ENCODE measurements around the gene LRRC7. TPM values are rescaled to one million over a fixed set of nuclear protein-coding genes. Genes with fewer than 3 reads are reported as not detected.
A peak's percentile ranks its signal among the peaks of the same experiment; 100 is the strongest.

Gene LRRC7
- total RNA-seq, 1 experiment from 2014 or later, result not detected

DNA sequence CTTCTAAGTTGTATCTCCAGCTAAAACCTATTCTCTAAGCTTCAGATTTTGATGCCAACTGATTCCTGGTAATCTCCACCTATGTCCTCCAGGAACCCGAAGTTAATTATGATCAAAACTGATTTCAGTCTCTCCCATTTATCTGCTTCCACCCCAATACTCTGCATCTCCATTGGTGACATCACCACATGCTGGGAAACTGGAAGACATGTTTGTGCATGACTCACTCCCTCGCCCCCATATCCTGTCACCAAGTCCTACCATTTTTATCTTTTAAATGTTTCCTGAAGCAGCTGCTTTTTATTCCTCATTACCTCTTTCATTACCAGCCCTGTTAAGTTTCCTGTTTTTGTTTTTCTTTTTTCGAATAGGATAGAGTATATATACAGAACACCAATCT is 409.2 kb downstream of the LRRC7 start:
- POLR2A ChIA-PET, result no interaction called here
- CTCF ChIA-PET, result no interaction called here
- intact Hi-C loops (cut with micrococcal nuclease; ENCODE audit: unreplicated experiment), result no loop called here

DNA sequence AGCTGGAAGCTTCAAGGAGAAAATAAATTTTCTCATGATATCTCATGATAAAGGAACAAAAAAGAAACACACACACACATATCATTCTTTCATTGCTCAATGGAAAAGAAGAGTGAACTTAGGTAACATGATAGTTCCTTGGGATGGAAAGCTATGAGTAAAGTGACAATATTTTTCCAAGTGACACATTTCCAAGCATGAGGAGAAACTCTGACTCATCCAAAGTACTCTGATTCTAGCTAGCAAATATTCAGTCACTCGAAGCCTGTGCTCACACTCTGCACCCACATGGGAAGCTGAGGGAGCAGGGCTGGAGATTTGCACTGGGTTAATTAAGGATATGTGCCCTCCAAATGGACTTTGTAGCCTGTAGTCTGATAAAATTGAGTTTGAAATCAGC is 415.3 kb downstream of the LRRC7 start:
- DNase-seq (ENCODE audit: low read depth, low spot score), result peak; percentile 17
- in situ Hi-C loops (cut with HindIII; ENCODE audit: low pct_unique_long_range_greater_than_20kb, low sequenced_read_pairs) (no loop called here), intact Hi-C loops (cut with micrococcal nuclease; ENCODE audit: unreplicated experiment) (no loop called here)
- H3K27ac ChIP-seq (ENCODE audit: low read length), result no peak overlapping the region
- no peak for ATAC-seq
- CTCF ChIA-PET, result no interaction called here
- TF ChIP-seq, protein P1, sequence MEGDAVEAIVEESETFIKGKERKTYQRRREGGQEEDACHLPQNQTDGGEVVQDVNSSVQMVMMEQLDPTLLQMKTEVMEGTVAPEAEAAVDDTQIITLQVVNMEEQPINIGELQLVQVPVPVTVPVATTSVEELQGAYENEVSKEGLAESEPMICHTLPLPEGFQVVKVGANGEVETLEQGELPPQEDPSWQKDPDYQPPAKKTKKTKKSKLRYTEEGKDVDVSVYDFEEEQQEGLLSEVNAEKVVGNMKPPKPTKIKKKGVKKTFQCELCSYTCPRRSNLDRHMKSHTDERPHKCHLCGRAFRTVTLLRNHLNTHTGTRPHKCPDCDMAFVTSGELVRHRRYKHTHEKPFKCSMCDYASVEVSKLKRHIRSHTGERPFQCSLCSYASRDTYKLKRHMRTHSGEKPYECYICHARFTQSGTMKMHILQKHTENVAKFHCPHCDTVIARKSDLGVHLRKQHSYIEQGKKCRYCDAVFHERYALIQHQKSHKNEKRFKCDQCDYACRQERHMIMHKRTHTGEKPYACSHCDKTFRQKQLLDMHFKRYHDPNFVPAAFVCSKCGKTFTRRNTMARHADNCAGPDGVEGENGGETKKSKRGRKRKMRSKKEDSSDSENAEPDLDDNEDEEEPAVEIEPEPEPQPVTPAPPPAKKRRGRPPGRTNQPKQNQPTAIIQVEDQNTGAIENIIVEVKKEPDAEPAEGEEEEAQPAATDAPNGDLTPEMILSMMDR (IDR thresholded peaks at IDR 0.05), result no peak
- H3K36me3 ChIP-seq (ENCODE audit: control insufficient read depth, insufficient read depth, low read length), result no peaks in the 10 kb centered on the region
- no peaks in the 10 kb centered on the region for H3K9me3 ChIP-seq (ENCODE audit: control insufficient read depth, insufficient read depth, low read depth, low read length)
- no peaks in the 10 kb centered on the region for H3K4me1 ChIP-seq (ENCODE audit: control insufficient read depth, insufficient read depth, low read length)
- no peaks in the 10 kb centered on the region for H3K27me3 ChIP-seq (ENCODE audit: control insufficient read depth, insufficient read depth, low read length)
- no TSS peak for BruUV-seq (replicated peaks)
- POLR2A ChIA-PET, result no interaction called here
- no peak overlapping the region for H3K4me3 ChIP-seq (ENCODE audit: low read depth in 2 of 2, low read length in 2 of 2)

More for the DNA sequence above, 409.2 kb downstream of the LRRC7 start:
- DNase-seq (ENCODE audit: low read depth, low spot score) (no peak), ATAC-seq (no peak)
- no peaks in the 10 kb centered on the region for H3K4me1 ChIP-seq (ENCODE audit: control insufficient read depth, insufficient read depth, low read length)
- H3K36me3 ChIP-seq (ENCODE audit: control insufficient read depth, insufficient read depth, low read length), result no peaks in the 10 kb centered on the region
- no peaks in the 10 kb centered on the region for H3K27me3 ChIP-seq (ENCODE audit: control insufficient read depth, insufficient read depth, low read length)
- no peaks in the 10 kb centered on the region for H3K9me3 ChIP-seq (ENCODE audit: control insufficient read depth, insufficient read depth, low read depth, low read length)
- BruUV-seq (replicated peaks), result no TSS peak
- no peak overlapping the region for H3K27ac ChIP-seq (ENCODE audit: low read length)
- no peak overlapping the region for H3K4me3 ChIP-seq (ENCODE audit: low read depth in 2 of 2, low read length in 2 of 2)
- TF ChIP-seq SIN3A (IDR thresholded peaks at IDR 0.05; ENCODE audit: borderline replicate concordance, insufficient read depth, low read depth, low read length) (no peak), TCF7L2 (IDR thresholded peaks at IDR 0.05; ENCODE audit: low read depth, low read length) (no peak), POLR2AphosphoS5 (IDR thresholded peaks at IDR 0.05; ENCODE audit: low read depth, low read length) (no peak)
- TF ChIP-seq, protein P1 (IDR thresholded peaks at IDR 0.05), result no peak
- TF ChIP-seq, protein P2, sequence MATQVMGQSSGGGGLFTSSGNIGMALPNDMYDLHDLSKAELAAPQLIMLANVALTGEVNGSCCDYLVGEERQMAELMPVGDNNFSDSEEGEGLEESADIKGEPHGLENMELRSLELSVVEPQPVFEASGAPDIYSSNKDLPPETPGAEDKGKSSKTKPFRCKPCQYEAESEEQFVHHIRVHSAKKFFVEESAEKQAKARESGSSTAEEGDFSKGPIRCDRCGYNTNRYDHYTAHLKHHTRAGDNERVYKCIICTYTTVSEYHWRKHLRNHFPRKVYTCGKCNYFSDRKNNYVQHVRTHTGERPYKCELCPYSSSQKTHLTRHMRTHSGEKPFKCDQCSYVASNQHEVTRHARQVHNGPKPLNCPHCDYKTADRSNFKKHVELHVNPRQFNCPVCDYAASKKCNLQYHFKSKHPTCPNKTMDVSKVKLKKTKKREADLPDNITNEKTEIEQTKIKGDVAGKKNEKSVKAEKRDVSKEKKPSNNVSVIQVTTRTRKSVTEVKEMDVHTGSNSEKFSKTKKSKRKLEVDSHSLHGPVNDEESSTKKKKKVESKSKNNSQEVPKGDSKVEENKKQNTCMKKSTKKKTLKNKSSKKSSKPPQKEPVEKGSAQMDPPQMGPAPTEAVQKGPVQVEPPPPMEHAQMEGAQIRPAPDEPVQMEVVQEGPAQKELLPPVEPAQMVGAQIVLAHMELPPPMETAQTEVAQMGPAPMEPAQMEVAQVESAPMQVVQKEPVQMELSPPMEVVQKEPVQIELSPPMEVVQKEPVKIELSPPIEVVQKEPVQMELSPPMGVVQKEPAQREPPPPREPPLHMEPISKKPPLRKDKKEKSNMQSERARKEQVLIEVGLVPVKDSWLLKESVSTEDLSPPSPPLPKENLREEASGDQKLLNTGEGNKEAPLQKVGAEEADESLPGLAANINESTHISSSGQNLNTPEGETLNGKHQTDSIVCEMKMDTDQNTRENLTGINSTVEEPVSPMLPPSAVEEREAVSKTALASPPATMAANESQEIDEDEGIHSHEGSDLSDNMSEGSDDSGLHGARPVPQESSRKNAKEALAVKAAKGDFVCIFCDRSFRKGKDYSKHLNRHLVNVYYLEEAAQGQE (IDR thresholded peaks at IDR 0.05; ENCODE audit: insufficient read depth in 1 of 2, low read depth in 2 of 2, low read length in 1 of 2), result no peak
- in situ Hi-C loops (cut with HindIII; ENCODE audit: low pct_unique_long_range_greater_than_20kb, low sequenced_read_pairs), result no loop called here

DNA sequence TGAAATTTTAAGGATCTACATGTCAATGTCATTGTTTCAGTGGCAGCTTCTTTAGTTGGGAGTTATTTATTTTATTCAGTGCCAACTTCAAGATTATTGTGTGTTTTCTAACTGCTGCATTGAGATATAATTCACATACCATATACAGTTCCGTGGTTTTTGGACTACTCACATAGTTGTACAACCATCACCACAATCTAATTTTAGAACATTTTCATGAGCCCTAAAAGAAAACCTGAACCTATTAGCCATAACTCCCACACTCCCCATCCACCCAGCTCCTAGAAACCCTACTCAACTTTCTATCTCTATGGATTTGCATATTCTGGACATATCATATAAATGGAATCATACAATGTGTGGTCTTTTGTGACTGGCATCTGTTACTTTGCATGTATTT is 417.7 kb downstream of the LRRC7 start:
- no peak overlapping the region for H3K4me3 ChIP-seq (ENCODE audit: low read depth in 2 of 2, low read length in 2 of 2)
- ChIA-PET CTCF (no interaction called here), POLR2A (no interaction called here)
- no peaks in the 10 kb centered on the region for H3K4me1 ChIP-seq (ENCODE audit: control insufficient read depth, insufficient read depth, low read length)
- intact Hi-C loops (cut with micrococcal nuclease; ENCODE audit: unreplicated experiment), result no loop called here
- ATAC-seq (no peak), DNase-seq (ENCODE audit: low read depth, low spot score) (no peak)
- TF ChIP-seq SIN3A (IDR thresholded peaks at IDR 0.05; ENCODE audit: borderline replicate concordance, insufficient read depth, low read depth, low read length), result no peak
- TF ChIP-seq, protein P2 (IDR thresholded peaks at IDR 0.05; ENCODE audit: insufficient read depth in 1 of 2, low read depth in 2 of 2, low read length in 1 of 2), result no peak
- no peak for TF ChIP-seq POLR2AphosphoS5 (IDR thresholded peaks at IDR 0.05; ENCODE audit: low read depth, low read length)
- TF ChIP-seq, protein P1 (IDR thresholded peaks at IDR 0.05), result no peak
- TF ChIP-seq TCF7L2 (IDR thresholded peaks at IDR 0.05; ENCODE audit: low read depth, low read length), result no peak
- no peak overlapping the region for H3K27ac ChIP-seq (ENCODE audit: low read length)
- H3K27me3 ChIP-seq (ENCODE audit: control insufficient read depth, insufficient read depth, low read length), result no peaks in the 10 kb centered on the region
- in situ Hi-C loops (cut with HindIII; ENCODE audit: low pct_unique_long_range_greater_than_20kb, low sequenced_read_pairs), result no loop called here
- H3K9me3 ChIP-seq (ENCODE audit: control insufficient read depth, insufficient read depth, low read depth, low read length), result no peaks in the 10 kb centered on the region
- no peaks in the 10 kb centered on the region for H3K36me3 ChIP-seq (ENCODE audit: control insufficient read depth, insufficient read depth, low read length)
- BruUV-seq (replicated peaks), result no TSS peak

All from Panc1 (cell line).